Skeletal muscle satellite cell (primary cell): ENCODE results near the gene CDH12.
"Not testable (repeated sequence)": the region's sequence is repeated elsewhere in the genome, so short reads cannot be mapped to it uniquely, and the experiment has no call there.

ENCODE experiments used
- H3K27me3 ChIP-seq: 2 replicates; pipeline ENCODE4 v1.7.0; 2013; ENCODE audit warnings: low read length; ENCODE audit not compliant: control insufficient read depth, insufficient read depth
- H3K36me3 ChIP-seq: 2 replicates; pipeline ENCODE4 v1.7.0; 2013; ENCODE audit warnings: mild to moderate bottlenecking, control low read depth, low read length; ENCODE audit not compliant: insufficient read depth
- H3K4me1 ChIP-seq: 2 replicates; pipeline ENCODE4 v1.7.0; 2013; ENCODE audit warnings: low read length; ENCODE audit not compliant: control insufficient read depth, insufficient read depth
- H3K4me2 ChIP-seq: 2 replicates; pipeline ENCODE4 v1.7.0; 2013; ENCODE audit warnings: mild to moderate bottlenecking, low read length
- H3K4me3 ChIP-seq: 2 replicates; pipeline ENCODE4 v1.7.0; 2013; ENCODE audit warnings: low read length
- H3K9ac ChIP-seq: 2 replicates; pipeline ENCODE4 v1.7.0; 2013; ENCODE audit warnings: mild to moderate bottlenecking, low read depth, low read length, moderate library complexity
- H3K9me3 ChIP-seq: replicated peaks from 2 replicates; pipeline ENCODE4 v1.7.0; 2013; ENCODE audit warnings: mild to moderate bottlenecking, control low read depth, low read length

The CDH12 gene

DNA sequence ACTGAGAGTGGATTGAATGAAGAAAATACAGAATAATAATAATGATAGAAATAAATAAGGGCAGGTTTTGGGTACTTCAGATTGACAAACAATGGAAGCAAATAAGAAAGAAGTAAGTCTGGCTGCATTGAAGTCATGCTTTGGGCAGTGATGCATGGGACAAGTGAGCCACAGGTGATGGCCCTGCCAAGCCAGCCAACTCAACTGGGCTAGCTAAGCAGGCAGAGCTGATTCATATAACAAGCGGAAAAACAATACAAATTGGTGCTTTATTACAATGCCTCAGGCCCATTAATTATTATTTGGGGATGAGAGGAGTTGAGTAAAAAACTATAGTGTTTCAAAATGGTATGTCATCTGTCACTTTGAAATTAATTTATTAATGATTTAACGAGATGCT is 502.0 kb downstream of the CDH12 start:
- Histone ChIP-seq H3K9ac (no peak overlapping the region), H3K27me3 (no peaks in the 10 kb centered on the region), H3K4me3 (no peak overlapping the region), H3K4me2 (no peak overlapping the region), H3K9me3 (peaks cover 5% of the 10 kb centered on the region), H3K4me1 (no peaks in the 10 kb centered on the region), H3K36me3 (no peaks in the 10 kb centered on the region)

DNA sequence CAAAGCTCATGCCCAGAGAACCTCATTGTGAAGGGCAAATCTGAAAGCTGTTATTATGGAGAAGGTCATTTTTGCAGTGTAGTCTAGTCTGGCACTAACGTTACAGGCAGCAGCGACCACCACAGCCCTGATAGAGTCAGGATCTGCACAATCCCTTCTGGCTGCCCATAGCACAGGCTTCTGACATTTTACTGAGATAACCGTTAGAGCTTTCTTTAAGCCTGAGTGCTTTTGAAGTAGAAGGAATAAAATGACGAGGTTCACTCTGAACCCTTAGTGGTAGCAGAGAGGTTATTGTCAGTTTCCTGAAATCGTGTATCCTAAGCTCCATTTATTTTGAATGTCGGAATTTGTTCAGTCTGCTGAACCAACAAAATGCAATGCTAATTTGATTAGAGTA is 505.1 kb downstream of the CDH12 start:
- Histone ChIP-seq H3K4me3 (no peak overlapping the region), H3K36me3 (no peaks in the 10 kb centered on the region), H3K9me3 (peaks cover 5% of the 10 kb centered on the region), H3K4me2 (no peak overlapping the region), H3K9ac (no peak overlapping the region), H3K4me1 (no peaks in the 10 kb centered on the region), H3K27me3 (no peaks in the 10 kb centered on the region)

DNA sequence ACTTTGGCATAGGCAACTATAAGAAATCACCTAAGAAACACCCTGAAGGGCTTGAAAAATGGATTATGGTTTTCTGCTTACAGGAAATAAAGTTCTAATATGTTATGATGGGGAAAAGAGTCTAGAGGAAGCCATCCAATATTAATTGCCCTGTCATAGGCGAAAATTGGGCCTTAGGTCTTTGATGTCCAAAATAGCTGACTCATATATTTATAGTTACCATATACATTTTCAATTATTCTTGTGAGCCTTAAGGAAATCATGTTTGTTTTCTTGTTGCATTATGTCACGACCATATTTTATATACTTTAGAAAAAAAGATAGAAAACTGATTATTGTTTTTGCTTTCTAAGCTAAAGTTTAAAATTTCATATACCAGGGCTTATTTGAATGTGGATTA is 509.1 kb downstream of the CDH12 start:
- no peak overlapping the region for H3K9ac ChIP-seq
- H3K36me3 ChIP-seq: no peaks in the 10 kb centered on the region
- H3K4me2 ChIP-seq: no peak overlapping the region
- H3K27me3 ChIP-seq: no peaks in the 10 kb centered on the region
- H3K9me3 ChIP-seq: peaks cover 4% of the 10 kb centered on the region
- no peaks in the 10 kb centered on the region for H3K4me1 ChIP-seq
- H3K4me3 ChIP-seq: no peak overlapping the region

DNA sequence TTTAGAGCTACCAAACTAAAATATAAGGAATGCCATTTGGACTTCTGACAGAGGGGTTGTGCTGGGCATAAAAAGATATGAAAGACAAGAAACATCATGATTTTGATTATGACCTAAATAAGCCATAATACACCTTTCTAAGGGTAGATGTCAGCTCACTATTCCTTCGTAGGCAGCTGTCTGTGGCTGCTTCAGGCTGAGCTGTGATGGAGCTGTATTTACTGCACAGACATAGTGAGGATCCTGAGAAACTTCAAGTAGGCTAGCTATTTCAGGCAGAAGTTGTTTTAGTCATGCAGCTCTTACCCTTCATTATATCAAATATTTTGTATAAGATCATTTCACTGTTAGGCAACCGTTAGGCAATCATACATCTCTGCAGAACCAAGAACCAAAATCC is 511.7 kb downstream of the CDH12 start:
- Histone ChIP-seq H3K4me1 (no peaks in the 10 kb centered on the region), H3K4me3 (no peak overlapping the region), H3K36me3 (no peaks in the 10 kb centered on the region), H3K4me2 (no peak overlapping the region), H3K9me3 (no peaks in the 10 kb centered on the region), H3K27me3 (no peaks in the 10 kb centered on the region), H3K9ac (no peak overlapping the region)

DNA sequence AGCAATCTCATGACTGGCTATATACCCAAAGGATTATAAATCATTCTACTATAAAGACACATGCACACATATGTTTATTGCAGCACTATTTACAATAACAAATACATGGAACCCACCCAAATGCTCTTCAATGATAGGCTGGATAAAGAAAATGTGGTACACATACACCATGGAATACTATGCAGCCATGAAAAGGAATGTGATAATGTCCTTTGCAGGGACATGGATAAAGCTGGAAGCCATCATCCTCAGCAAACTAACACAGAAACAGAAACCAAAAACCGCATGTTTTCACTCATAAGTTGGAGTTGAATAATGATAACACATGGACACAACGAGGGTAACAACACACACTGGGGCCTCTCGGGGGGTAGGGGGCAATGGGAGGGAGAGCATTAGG is 520.2 kb downstream of the CDH12 start:
- H3K36me3 ChIP-seq, H3K4me1 ChIP-seq, H3K4me3 ChIP-seq, H3K4me2 ChIP-seq, H3K27me3 ChIP-seq, H3K9me3 ChIP-seq, H3K9ac ChIP-seq: not testable (repeated sequence)

DNA sequence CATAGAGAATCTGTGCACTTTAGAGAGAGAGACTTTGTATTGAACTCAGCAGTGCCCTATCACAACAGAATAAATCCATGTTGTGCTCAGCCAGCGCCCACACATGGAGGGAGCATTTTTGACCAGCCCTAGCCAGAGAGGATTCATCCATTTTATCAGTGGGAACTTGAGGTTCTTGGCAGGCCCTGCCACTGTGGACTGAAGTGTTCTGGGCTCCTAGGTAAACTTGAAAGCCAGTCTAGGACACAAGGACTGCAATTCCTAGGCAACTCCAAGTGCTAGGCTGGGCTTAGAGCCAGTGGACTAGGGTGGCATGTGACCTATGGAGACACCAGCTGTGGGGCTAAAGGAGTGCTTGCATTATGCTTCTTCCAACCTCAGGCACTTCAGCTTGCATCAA is 523.5 kb downstream of the CDH12 start:
- H3K9ac ChIP-seq: no peak overlapping the region
- peaks cover 6% of the 10 kb centered on the region for H3K9me3 ChIP-seq
- no peaks in the 10 kb centered on the region for H3K36me3 ChIP-seq
- no peak overlapping the region for H3K4me2 ChIP-seq
- no peaks in the 10 kb centered on the region for H3K27me3 ChIP-seq
- H3K4me3 ChIP-seq: no peak overlapping the region
- no peaks in the 10 kb centered on the region for H3K4me1 ChIP-seq

DNA sequence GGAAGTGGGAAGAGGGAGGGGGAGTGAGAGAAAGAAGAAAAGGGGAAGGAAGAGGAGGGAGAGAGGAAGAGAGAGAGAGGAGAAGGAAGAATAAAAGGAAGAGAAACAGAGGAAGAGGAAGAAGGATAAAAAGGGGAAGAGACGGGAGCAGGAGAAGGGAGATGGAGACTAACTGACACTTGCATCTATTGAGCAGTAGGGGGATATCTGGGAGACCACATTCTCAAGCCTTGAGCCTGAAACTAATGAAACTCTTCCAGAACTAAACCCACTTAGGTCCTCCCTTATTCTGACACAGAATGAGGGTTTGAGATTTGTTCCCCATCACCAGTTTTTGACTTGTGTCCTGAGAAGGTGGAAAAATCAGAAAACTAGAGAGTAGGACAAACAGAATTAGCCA is 533.3 kb downstream of the CDH12 start:
- Histone ChIP-seq H3K27me3 (no peaks in the 10 kb centered on the region), H3K9ac (no peak overlapping the region), H3K4me3 (no peak overlapping the region), H3K36me3 (no peaks in the 10 kb centered on the region), H3K4me1 (no peaks in the 10 kb centered on the region), H3K9me3 (peaks cover 6% of the 10 kb centered on the region), H3K4me2 (no peak overlapping the region)

DNA sequence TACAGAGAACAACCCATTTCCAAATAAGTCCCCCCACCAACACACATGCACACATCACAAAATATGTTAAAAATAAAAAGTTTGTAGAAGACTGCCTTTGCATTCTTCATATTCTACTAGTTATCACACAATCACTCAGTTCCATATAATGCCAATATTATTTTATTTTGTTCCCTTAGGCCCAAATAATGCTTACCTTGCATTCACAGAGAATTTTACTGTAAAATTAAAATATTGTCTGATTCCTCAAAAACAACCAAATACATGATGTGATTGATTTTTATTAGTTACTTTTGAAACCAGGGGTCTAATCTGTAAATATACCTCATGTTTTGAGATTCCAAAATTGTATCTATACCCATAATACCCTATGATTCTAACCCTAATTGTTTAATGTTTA is 536.9 kb downstream of the CDH12 start:
- H3K4me2 ChIP-seq: no peak overlapping the region
- no peak overlapping the region for H3K9ac ChIP-seq
- no peak overlapping the region for H3K4me3 ChIP-seq
- no peaks in the 10 kb centered on the region for H3K4me1 ChIP-seq
- H3K27me3 ChIP-seq: no peaks in the 10 kb centered on the region
- peaks cover 6% of the 10 kb centered on the region for H3K9me3 ChIP-seq
- no peaks in the 10 kb centered on the region for H3K36me3 ChIP-seq

DNA sequence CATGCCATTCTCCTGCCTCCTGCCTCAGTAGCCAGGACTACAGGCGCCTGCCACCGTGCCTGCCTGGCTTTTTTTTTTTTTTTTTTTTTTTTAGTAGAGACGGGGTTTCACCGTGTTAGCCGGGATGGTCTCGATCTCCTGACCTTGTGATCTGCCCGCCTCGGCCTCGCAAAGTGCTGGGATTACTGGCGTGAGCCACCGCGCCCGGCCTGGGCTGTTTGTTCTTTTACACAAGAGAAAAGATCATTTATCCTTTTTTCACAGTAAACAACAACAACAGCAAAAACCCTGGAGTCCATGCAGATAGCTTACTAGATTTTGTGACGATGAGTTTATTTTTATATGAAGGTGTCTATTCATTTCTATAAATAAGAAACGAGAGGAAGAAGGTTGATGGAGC is 538.1 kb downstream of the CDH12 start:
- not testable (repeated sequence) for H3K4me1 ChIP-seq, H3K9me3 ChIP-seq, H3K27me3 ChIP-seq, H3K9ac ChIP-seq, H3K4me2 ChIP-seq, H3K36me3 ChIP-seq, H3K4me3 ChIP-seq

DNA sequence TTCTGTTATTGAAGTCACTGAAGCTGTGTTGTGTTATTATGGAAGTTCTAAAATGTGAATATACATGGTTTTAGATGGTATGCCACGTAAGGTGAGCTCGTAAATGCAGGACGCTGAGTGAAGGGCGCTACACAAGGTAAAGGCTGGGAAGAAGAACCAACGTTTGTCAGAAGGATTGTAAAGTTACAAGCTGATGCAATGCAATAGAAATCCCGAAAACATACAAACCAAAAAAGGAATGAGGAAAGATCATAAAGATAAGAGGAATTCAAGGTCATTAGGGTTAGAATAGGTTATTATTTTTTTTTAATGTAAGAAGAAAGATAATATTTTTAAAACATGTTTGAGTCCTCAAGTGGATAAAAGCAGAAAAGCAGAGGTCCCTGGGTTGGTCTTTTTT is 538.6 kb downstream of the CDH12 start:
- Histone ChIP-seq H3K9me3 (peaks cover under 1% of the 10 kb centered on the region), H3K27me3 (no peaks in the 10 kb centered on the region), H3K9ac (no peak overlapping the region), H3K4me3 (no peak overlapping the region), H3K36me3 (no peaks in the 10 kb centered on the region), H3K4me2 (no peak overlapping the region), H3K4me1 (no peaks in the 10 kb centered on the region)

DNA sequence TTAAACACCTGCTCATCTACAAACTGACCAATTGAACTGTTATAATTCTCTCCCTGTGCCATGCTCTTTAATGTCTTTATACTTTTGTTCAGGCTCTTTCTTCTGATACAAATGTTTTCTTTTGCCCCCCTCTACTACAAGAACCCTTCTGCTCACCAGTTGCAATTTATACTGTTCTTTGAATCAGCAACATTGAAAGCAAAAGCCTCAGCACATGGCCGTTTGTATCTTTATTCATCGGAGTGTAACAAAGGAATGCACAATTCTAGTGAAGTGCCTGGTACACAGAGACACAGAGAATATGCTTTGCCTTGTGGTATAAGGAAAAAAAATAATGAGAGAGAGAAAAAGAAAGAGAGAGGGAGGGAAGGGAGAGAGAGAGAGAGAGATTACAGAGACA is 547.1 kb downstream of the CDH12 start:
- H3K9me3 ChIP-seq: no peaks in the 10 kb centered on the region
- no peak overlapping the region for H3K9ac ChIP-seq
- H3K4me3 ChIP-seq: no peak overlapping the region
- H3K4me2 ChIP-seq: no peak overlapping the region
- no peaks in the 10 kb centered on the region for H3K27me3 ChIP-seq
- H3K4me1 ChIP-seq: no peaks in the 10 kb centered on the region
- H3K36me3 ChIP-seq: no peaks in the 10 kb centered on the region

DNA sequence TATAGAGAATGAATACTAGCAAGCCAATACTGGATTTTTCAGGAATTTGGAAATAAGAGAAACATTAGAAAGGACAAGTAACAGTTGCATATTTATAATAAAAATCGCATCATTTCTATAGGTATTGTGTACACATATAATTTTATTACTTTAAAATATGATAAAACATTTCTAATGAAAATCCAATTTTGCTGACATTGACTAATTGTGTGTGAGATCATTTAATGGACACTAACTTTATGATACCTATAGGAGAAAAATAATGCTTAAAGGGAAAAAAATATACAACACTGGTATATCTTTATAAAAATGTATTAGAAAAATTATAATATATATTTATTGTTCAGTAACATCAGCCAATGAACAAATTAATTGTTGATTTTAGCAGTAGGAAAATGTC is 557.3 kb downstream of the CDH12 start:
- Histone ChIP-seq H3K4me1 (no peaks in the 10 kb centered on the region), H3K36me3 (no peaks in the 10 kb centered on the region), H3K27me3 (no peaks in the 10 kb centered on the region), H3K4me2 (no peak overlapping the region), H3K9me3 (peaks cover 4% of the 10 kb centered on the region), H3K9ac (no peak overlapping the region), H3K4me3 (no peak overlapping the region)

DNA sequence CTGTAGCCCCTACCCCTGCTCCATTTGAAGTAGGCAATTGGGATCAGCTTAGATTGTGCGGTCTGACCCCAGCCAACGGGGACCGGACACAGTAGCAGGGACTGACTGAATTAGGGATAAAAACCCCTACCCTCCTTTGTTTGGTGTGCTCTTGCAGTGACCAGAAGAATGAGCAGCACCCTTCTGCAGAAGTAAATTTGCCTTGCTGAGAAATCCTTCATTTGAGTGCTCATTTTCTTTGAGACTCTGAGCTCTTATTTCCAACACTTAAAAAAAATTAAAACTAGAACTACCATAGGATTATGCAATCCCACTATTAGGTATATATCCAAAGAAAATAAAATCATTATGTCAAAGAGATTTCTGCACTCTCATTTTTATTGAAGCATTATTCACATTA is 560.0 kb downstream of the CDH12 start:
- H3K4me3 ChIP-seq: no peak overlapping the region
- no peak overlapping the region for H3K9ac ChIP-seq
- H3K27me3 ChIP-seq: no peaks in the 10 kb centered on the region
- peaks cover 11% of the 10 kb centered on the region for H3K9me3 ChIP-seq
- H3K4me1 ChIP-seq: no peaks in the 10 kb centered on the region
- H3K36me3 ChIP-seq: no peaks in the 10 kb centered on the region
- H3K4me2 ChIP-seq: no peak overlapping the region
